Measurements from ENCODE around the gene NMB.

- TF ChIP-seq CTCF (conservative IDR thresholded peaks at IDR 0.05 in 1 of 2, IDR thresholded peaks at IDR 0.05 in 1 of 2; ENCODE audit: extremely low read depth in 1 of 2, insufficient read depth in 1 of 2, low read depth in 1 of 2, low read length in 2 of 2) (no peak), EZH2 (IDR thresholded peaks at IDR 0.05; ENCODE audit: borderline replicate concordance, low read length) (no peak)
These were observed 12.0 kb downstream of the NMB start for GRCh38 chr15:84645997-84646396.
